RPMI7951 (cell line): ENCODE results near the gene STRN4. TPM values are rescaled to one million over a fixed set of nuclear protein-coding genes. Genes with fewer than 3 reads are reported as not detected.
"Not testable (repeated sequence)": the region's sequence is repeated elsewhere in the genome, so short reads cannot be mapped to it uniquely, and the experiment has no call there.

Experiments used
- DNase-seq: peaks from one replicate; pipeline ENCODE4 v3.0.0-alpha.2; 2012; ENCODE audit warnings: low read depth
- total RNA-seq: library from RNA; depleted of rRNA; stranded (reverse); fragments of >200 nt; shearing (Covaris generic); gene quantifications from 2 replicates; pipeline ENCODE4 v1.2.3, GENCODE V29; 2014

The STRN4 gene
- total RNA-seq, 1 experiment from 2014 or later: 33.6 TPM

DNA sequence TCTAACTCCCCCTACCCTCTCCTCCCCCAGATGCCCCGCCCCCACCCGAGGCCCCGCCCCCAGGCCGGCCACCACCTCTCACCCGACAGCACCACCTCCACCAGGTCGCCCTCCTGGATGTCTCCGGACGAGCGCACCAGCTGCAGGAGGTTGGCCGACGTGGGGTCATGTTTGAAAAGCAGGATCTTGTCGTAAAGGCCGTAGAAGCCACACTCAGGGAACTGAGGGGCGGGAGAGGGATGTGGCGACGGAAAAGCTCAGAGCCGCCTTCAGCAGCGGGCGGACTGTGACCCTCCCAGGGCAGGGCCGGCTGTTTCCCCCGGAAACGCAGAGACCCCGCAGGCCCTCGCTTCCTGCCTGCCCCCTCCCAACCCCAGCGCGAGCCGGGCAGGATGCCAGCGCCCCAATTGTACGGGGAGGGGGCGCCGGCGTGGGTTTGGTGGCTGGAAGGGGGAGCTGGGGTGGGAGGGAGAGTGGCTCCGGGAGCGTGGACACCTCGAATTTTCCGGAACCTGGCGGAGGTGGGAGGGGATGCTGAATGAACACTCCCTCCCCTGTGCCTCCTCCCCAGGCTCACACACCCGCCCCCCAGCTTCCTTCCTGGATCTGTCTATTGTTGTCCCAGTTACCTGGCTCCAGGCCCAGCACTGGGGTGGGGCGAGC is 32.3 kb downstream of the STRN4 start:
- DNase-seq: peak; percentile 82

- DNase-seq: not testable (repeated sequence)
Observed at GRCh38 chr19:46712768-46713338, 33.4 kb downstream of the STRN4 start.

GRCh38 chr19:46710687-46711086 is 35.6 kb downstream of the STRN4 start:
- DNase-seq: no peak

DNA sequence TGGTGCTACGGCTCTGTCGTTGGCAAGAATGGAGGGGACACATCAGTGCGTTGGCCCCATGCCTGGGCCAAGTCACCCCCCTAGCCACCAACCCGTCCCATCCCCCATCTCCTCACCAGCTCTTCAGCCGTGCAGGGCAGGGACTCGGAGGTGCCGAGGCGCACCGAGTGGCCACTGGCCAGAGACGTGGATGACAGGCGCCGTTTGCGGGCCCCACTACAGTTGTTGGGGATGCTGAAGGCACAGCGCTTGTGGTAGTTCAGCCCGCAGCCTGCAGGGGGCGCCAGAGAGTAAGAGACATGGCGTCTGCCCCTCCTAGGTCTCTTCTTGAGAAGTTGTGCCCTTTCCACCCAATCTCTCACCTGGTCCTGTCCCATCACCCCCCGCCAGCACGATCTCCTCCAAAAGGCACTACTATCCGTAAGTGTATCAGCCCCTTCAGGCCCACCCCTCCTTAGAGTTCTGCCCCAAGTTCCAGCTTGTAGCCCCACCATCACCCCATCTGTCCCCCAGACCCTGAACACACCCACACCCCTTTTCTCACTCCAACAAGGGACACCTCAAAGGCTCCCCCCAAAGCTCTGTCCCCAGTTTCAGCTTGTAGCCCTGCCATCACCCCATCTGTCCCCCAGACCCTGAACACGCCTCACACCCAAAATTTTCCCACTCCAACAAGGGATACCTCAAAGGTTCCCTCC is 41.7 kb downstream of the STRN4 start:
- DNase-seq: peak; percentile 47

- no peak for DNase-seq
Observed at GRCh38 chr19:46700704-46701103, 45.5 kb downstream of the STRN4 start.

DNA sequence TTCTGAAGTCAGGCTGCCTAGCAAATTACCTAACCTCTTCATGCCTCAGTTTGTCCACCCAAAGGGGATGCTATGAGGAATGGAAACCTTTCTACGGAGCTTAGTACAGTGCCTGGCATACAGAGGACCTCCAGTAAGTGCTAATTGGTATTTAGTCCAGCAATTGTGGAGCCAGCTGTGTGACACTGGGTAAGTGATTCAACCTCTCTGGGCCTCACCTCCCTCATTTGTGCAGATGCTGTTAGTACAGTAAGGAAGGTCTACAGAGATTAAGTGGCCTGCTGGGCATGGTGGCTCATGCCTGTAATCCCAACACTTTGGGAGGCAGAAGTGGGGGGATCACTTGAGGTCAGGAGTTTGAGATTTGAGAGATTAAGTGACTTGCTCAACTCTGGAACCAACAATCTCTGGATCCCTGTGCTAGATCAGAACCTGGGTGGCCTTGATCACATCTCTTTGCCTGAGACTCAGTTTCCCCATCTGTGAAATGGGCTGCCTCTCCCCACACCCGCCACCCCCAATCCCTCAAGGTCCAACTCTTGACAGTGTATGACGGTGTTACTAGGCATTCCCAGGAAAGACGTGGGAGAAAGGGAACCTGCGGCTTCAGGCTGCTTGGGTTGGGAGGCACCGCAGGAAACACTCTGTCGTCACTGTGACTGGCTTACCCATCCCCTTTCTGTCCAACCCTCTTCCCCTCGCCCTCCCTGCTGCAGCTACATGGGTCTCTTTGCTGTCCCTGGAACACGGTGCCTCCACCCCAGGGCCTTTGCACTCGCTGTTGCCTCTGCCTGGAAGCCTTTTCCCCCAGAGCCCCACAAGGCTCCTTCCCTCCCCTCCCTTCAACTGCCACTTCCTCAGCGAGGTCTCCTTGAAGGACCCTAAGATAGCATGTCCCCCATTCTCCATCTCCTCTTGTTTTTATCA is 47.6 kb downstream of the STRN4 start:
- no peak for DNase-seq

DNA sequence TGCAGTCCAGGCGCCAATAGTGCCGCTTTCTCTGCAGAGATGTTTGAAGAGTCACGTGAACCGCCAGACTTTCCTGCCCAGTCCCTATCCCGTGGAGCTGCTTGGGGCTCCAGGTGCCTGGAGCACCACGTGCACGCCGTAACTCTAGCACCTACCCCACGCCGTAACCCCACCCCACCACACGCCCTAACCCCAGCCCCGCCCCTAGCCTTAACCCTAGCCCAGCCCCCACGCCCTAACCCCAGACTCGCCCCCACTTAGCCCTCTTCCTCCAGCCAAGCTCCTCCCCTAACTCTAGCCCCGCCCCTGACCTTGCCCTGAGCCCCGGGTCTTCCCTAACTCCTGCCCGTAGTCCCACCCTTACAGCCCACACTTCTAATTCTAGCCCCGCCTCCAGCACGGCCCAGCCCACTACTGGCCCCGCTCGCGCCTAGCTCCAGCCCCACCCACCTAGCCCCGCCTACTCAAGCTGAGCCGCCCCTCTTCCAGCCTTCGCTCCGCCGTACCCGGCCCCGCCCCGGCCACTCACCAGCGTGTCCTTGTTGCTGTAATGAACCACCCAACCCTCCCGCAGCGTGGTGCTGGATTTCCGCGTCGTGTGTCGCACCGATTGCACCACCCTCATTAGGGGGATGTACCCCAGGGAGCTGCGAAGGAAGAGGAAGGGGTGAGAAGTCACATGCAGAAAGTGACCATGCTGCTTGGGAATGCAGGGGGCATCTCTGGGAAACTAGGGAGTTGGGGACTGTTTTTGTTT is 48.9 kb downstream of the STRN4 start:
- DNase-seq: peak; percentile 79

- no peak for DNase-seq
Observed at GRCh38 chr19:46696866-46697203, 49.4 kb downstream of the STRN4 start.

- DNase-seq: no peak
Observed at GRCh38 chr19:46696052-46696451, 50.2 kb downstream of the STRN4 start.

DNA sequence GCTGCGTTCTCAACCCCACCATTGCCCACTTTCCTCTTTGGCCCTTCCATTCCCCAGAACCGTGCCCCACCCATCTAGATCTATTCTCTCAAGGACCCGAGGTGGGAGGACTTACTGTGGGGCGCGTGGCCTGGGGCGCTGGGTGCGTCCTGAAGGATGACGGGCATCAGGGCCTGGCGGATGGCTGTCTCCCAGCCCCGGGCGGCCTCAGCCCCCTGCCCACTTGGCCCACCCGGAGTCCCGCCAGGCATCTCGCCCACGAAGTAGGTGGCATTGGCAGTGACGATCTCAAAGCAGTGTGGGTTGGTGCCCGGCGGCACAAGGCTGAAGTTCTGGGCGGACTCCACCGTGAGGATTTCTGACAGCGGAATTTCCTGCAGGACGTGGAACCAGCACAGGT is 52.5 kb downstream of the STRN4 start:
- DNase-seq: no peak

DNA sequence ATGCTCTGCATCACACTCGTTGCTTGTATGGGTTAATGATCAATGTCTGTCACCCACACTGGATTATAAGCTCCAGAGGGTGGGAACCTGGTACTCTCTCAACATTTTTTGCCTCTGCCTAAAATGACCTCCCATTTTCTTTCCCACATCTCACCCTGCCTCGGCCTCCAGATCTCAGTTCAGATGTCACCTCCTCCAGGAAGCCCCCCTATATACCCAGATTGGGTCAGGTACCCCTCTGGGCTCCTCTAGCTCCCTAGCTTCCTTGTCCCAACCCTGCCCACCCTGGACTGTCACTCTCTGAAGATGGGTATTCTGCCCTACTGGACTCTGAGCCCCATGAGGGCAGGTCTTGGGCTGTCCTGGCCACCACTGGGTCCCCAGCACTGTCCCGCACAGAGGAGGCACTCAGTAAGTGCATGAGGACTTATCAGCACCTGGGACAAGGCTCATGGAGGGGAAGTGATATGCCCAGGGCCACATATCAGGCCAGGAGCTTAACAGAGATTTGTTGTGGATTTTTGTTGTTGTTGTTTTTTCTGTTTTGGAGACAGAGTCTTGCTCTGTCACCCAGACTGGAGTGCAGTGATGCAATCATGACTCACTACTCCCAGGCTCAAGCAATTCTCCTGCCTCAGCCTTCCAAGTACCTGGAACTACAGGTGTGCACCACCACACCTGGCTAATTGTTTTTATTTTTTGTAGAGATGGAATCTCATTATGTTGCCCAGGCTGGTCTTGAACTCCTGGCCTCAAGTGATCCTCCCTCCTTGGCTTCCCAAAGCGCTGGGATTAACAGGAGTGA is 53.1 kb downstream of the STRN4 start:
- DNase-seq: no peak

- no peak for DNase-seq
Observed at GRCh38 chr19:46691948-46692347, 54.3 kb downstream of the STRN4 start.

DNA sequence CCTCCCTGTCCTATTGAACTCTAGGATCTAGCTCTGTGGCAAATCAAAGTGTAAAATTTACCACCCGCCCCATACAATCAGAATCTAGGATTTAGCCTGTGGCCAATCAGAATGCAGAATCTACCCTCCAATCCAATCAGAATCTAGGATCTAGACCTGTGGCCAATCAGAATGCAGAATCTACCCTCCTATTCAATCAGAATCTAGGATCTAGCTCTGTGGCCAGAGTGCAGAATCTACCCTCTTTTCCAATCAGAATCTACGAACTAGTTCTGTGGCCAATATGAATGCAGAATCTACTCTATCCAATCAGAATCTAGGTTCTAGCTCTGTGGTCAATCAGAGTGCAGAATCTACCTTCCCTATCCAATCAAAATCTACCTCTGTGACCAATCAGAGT is 55.1 kb downstream of the STRN4 start:
- peak; percentile 13 for DNase-seq

GRCh38 chr19:46689358-46689757 is 56.9 kb downstream of the STRN4 start:
- no peak for DNase-seq

DNA sequence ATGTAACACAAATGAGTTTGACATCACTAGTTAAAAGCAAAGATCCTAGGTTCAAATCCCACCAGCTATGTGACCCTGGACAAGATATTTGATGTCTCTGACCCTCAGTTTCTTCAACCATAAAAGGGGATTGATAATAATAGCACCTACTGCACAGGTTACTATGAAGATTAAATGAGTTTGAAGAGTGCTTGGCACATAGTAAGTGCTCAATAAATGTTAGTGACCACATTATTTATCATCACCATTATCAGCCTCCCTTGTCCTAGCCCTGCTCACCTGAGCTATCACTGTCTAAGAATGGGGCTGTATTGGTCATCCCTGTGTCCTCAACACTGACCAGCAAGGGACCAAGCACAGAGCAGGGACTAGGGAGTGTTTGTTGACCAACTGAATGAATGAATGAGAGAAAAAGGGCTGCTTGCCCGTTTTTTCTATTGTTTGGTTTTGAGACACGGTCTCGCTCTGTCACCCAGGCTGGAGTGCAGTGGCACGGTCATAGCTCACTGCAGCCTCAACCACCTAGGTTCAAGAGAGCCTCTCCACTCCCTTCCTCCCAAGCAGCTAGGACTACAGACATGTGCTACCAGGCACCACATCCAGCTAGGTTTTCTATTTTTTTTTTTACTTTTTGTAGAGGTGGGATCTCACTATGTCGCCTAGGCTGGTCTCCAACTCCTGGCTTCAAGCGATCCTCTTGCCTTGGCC is 58.7 kb downstream of the STRN4 start:
- DNase-seq: no peak

DNA sequence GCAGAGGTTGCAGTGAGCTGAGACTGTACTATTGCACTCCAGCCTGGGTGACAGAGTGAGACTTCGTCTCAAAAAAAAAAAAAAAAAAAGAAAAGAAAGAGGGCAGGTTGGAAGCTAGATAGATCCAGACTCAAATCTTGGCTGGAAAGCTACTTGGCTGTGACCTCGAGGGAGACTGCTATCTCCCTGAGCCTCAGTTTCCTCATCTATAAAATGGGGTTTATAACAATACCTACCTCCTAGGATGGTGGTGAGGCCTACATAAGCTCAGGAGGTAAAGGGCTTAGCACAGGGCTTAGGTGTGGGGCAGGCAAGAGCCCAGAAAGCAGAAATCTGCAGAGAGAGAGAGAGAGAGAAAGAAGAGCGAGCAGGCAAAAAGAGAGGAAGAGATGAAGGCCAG is 61.1 kb downstream of the STRN4 start:
- DNase-seq: no peak

GRCh38 chr19:46678110-46678732 is 68.0 kb downstream of the STRN4 start:
- no peak for DNase-seq

GRCh38 chr19:46674416-46675178 is 71.7 kb downstream of the STRN4 start:
- DNase-seq: no peak

- no peak for DNase-seq
Observed at GRCh38 chr19:46670813-46671212, 75.4 kb downstream of the STRN4 start.
